Measurements from ENCODE around the gene ICE2. TPM values are rescaled to one million over a fixed set of nuclear protein-coding genes. Genes with fewer than 3 reads are reported as not detected.

ICE2 gene
- total RNA-seq, 4 donors from 2014 or later: 5.8 to 19.0 (median 14.3) TPM

- intact Hi-C loops (cut with DNase I; ENCODE audit: low total_unique reads) (no loop called here), in situ Hi-C loops (cut with MboI; ENCODE audit: low sequenced_read_pairs in 4 of 4) (loop anchor here in 1 of 4 donors (25.0 kb wide), 1 partner anchor 1356 kb away; no protein-coding TSS in a partner anchor)
- Histone ChIP-seq H3K36me3 (no peaks in the 10 kb centered on the region), H3K4me1 (peaks cover 26 to 30% of the 10 kb centered on the region in 2 donors), H3K27ac (no peak overlapping the region), H3K27me3 (no peaks in the 10 kb centered on the region), H3K4me3 (no peak overlapping the region), H3K9me3 (no peaks in the 10 kb centered on the region)
- TF ChIP-seq CTCF (IDR thresholded peaks at IDR 0.05 in 4 of 5, conservative IDR thresholded peaks at IDR 0.05 in 1 of 5) (no peak), POLR2A (IDR thresholded peaks at IDR 0.05) (no peak)
- ATAC-seq (no peak), DNase-seq (no peak)
These were observed 1.9 kb upstream of the ICE2 start for GRCh38 chr15:60480888-60481287.

GRCh38 chr15:60480149-60480548 is 1.2 kb upstream of the ICE2 start:
- H3K36me3 ChIP-seq: no peaks in the 10 kb centered on the region
- DNase-seq (no peak), ATAC-seq (no peak)
- peak overlapping the region in 1 of 4 donors; percentile 94 for H3K27ac ChIP-seq
- intact Hi-C loops (cut with DNase I; ENCODE audit: low total_unique reads) (no loop called here), in situ Hi-C loops (cut with MboI; ENCODE audit: low sequenced_read_pairs in 4 of 4) (loop anchor here in 1 of 4 donors (25.0 kb wide), 1 partner anchor 1357 kb away; no protein-coding TSS in a partner anchor)
- no peak overlapping the region for H3K4me3 ChIP-seq
- TF ChIP-seq POLR2A (IDR thresholded peaks at IDR 0.05) (no peak), CTCF (IDR thresholded peaks at IDR 0.05 in 4 of 5, conservative IDR thresholded peaks at IDR 0.05 in 1 of 5) (no peak)
- no peaks in the 10 kb centered on the region for H3K9me3 ChIP-seq
- no peaks in the 10 kb centered on the region for H3K27me3 ChIP-seq
- H3K4me1 ChIP-seq: peaks cover 26 to 37% of the 10 kb centered on the region in 2 donors

- DNase-seq (no peak), ATAC-seq (no peak)
- in situ Hi-C loops (cut with MboI; ENCODE audit: low sequenced_read_pairs in 4 of 4) (loop anchor here in 1 of 4 donors (25.0 kb wide), 1 partner anchor 1358 kb away; no protein-coding TSS in a partner anchor), intact Hi-C loops (cut with DNase I; ENCODE audit: low total_unique reads) (loop anchor here (5.0 kb wide), 1 partner anchor 43 kb away; no protein-coding TSS in a partner anchor)
- Histone ChIP-seq H3K4me3 (peak overlapping the region; percentile 91 to 97 (median 93)), H3K4me1 (peaks cover 26 to 40% of the 10 kb centered on the region in 2 donors), H3K36me3 (no peaks in the 10 kb centered on the region), H3K27ac (peak overlapping the region; percentile 89 to 99 (median 96)), H3K27me3 (no peaks in the 10 kb centered on the region), H3K9me3 (no peaks in the 10 kb centered on the region)
- TF ChIP-seq CTCF (IDR thresholded peaks at IDR 0.05 in 4 of 5, conservative IDR thresholded peaks at IDR 0.05 in 1 of 5) (no peak), POLR2A (IDR thresholded peaks at IDR 0.05) (no peak)
These were observed 594 bp upstream of the ICE2 start for GRCh38 chr15:60479361-60480110.

- in situ Hi-C loops (cut with MboI; ENCODE audit: low sequenced_read_pairs in 4 of 4) (loop anchor here in 1 of 4 donors (25.0 kb wide), 1 partner anchor 1359 kb away; no protein-coding TSS in a partner anchor), intact Hi-C loops (cut with DNase I; ENCODE audit: low total_unique reads) (loop anchor here (5.0 kb wide), 1 partner anchor 44 kb away; no protein-coding TSS in a partner anchor)
- no peak for DNase-seq
- TF ChIP-seq CTCF (IDR thresholded peaks at IDR 0.05 in 4 of 5, conservative IDR thresholded peaks at IDR 0.05 in 1 of 5): no peak
- TF ChIP-seq POLR2A (IDR thresholded peaks at IDR 0.05): no peak
- H3K4me1 ChIP-seq: peaks cover 26 to 40% of the 10 kb centered on the region in 2 donors
- no peaks in the 10 kb centered on the region for H3K9me3 ChIP-seq
- peak overlapping the region; percentile 91 to 97 (median 93) for H3K4me3 ChIP-seq
- ATAC-seq: peak; percentile 25 to 42
- H3K27ac ChIP-seq: peak overlapping the region; percentile 89 to 99 (median 96)
- peaks cover 0 to 4% of the 10 kb centered on the region in 2 donors for H3K36me3 ChIP-seq
- no peaks in the 10 kb centered on the region for H3K27me3 ChIP-seq
These were observed 901 bp downstream of the ICE2 start for GRCh38 chr15:60477916-60478565.
